GM23338 (cell line): Measurements from ENCODE around the gene AGPAT4. TPM values are rescaled to one million over a fixed set of nuclear protein-coding genes. Genes with fewer than 3 reads are reported as not detected.

Experiments
- ATAC-seq: fragments of 200-7000 bp; cut with Tn5 transposase; 3 replicates; pipeline ENCODE4 v1.9.1; 2020
- DNase-seq: peaks from one replicate; pipeline ENCODE4 v3.0.0-alpha.2; 2015; ENCODE audit warnings: low spot score
- H2AFZ ChIP-seq: fragments of 200-600 bp; sonication (generic); 2 replicates; pipeline ENCODE4 v1.8.0; 2016; ENCODE audit warnings: antibody characterized with exemption, mild to moderate bottlenecking, moderate library complexity
- H3F3A ChIP-seq: fragments of 200-600 bp; sonication (generic); replicated peaks from 2 replicates; pipeline ENCODE4 v1.8.0; 2017; ENCODE audit warnings: antibody characterized with exemption, mixed run types, low read depth
- H3K27ac ChIP-seq: fragments of 200-600 bp; sonication (generic); 2 replicates; pipeline ENCODE4 v1.6.1; 2016; ENCODE audit warnings: low read depth
- H3K27me3 ChIP-seq: fragments of 200-600 bp; sonication (generic); 2 replicates; pipeline ENCODE4 v1.8.0; 2016; ENCODE audit warnings: mild to moderate bottlenecking, mixed run types, moderate library complexity; ENCODE audit not compliant: insufficient read depth
- H3K36me3 ChIP-seq: fragments of 200-600 bp; sonication (generic); 2 replicates; pipeline ENCODE4 v1.8.0; 2016; ENCODE audit warnings: mild to moderate bottlenecking; ENCODE audit not compliant: insufficient read depth
- H3K4me1 ChIP-seq: fragments of 200-600 bp; sonication (generic); 2 replicates; pipeline ENCODE4 v1.8.0; 2016; ENCODE audit warnings: mild to moderate bottlenecking, moderate library complexity; ENCODE audit not compliant: insufficient read depth
- H3K4me2 ChIP-seq: fragments of 200-600 bp; sonication (generic); 2 replicates; pipeline ENCODE4 v1.7.1; 2017; ENCODE audit warnings: mixed run types
- H3K4me3 ChIP-seq: fragments of 200-600 bp; sonication (generic); 2 replicates; pipeline ENCODE4 v1.6.1; 2016; ENCODE audit warnings: mixed run types
- H3K79me2 ChIP-seq: fragments of 200-600 bp; sonication (generic); replicated peaks from 2 replicates; pipeline ENCODE4 v1.8.0; 2017; ENCODE audit warnings: mild to moderate bottlenecking; ENCODE audit not compliant: insufficient read depth
- H3K9me2 ChIP-seq: fragments of 200-600 bp; sonication (generic); 2 replicates; pipeline ENCODE4 v1.8.0; 2017; ENCODE audit not compliant: insufficient read depth
- H4K20me1 ChIP-seq: fragments of 200-600 bp; sonication (generic); replicated peaks from 2 replicates; pipeline ENCODE4 v1.8.0; 2017; ENCODE audit warnings: mild to moderate bottlenecking; ENCODE audit not compliant: insufficient read depth
- H3K27ac Mint-ChIP-seq: 2 replicates; pipeline ENCODE4 v1.8.0; 2020; ENCODE audit warnings: inconsistent platforms, mild to moderate bottlenecking, moderate library complexity, mixed read lengths
- H3K27me3 Mint-ChIP-seq: 3 replicates; pipeline ENCODE4 v1.8.0; 2022; ENCODE audit warnings: low read depth, mild to moderate bottlenecking, moderate library complexity, mixed read lengths, inconsistent platforms; ENCODE audit not compliant: insufficient read depth, poor library complexity
- H3K36me3 Mint-ChIP-seq: 3 replicates; pipeline ENCODE4 v1.8.0; 2021; ENCODE audit warnings: low read depth, mild to moderate bottlenecking, inconsistent platforms, moderate library complexity, mixed read lengths
- H3K4me1 Mint-ChIP-seq: 3 replicates; pipeline ENCODE4 v1.8.0; 2020; ENCODE audit warnings: mild to moderate bottlenecking, inconsistent platforms, mixed read lengths
- H3K4me3 Mint-ChIP-seq: 3 replicates; pipeline ENCODE4 v1.8.0; 2021; ENCODE audit warnings: moderate library complexity, mild to moderate bottlenecking, inconsistent platforms, mixed read lengths
- H3K9me3 Mint-ChIP-seq: 3 replicates; pipeline ENCODE4 v1.8.0; 2020; ENCODE audit warnings: moderate library complexity, mild to moderate bottlenecking, inconsistent platforms, mixed read lengths
- NANOG ChIP-seq: IDR thresholded peaks from 2 replicates; pipeline ENCODE4 v1.6.1; 2016; ENCODE audit warnings: antibody characterized with exemption, borderline replicate concordance
- POLR2AphosphoS5 ChIP-seq: IDR thresholded peaks from 2 replicates; pipeline ENCODE4 v1.6.1; 2016; ENCODE audit warnings: antibody characterized with exemption, low read depth
- STAT1 ChIP-seq: IDR thresholded peaks from one replicate; pipeline ENCODE4 v1.6.1; 2016; ENCODE audit warnings: antibody characterized with exemption; ENCODE audit not compliant: unreplicated experiment
- ZNF114 ChIP-seq: fragments of 250-450 bp; sonication (Bioruptor Pico); IDR thresholded peaks from 2 replicates; pipeline ENCODE4 v1.5.0; 2020; ENCODE audit warnings: mild to moderate bottlenecking, moderate library complexity
- polyA plus RNA-seq: library from polyadenylated mRNA; unstranded; fragments of >200 nt; fragmentation: Nextera tagmentation; extraction: Ambion mirVana; gene quantifications from 2 replicates; pipeline ENCODE4 v1.2.1, GENCODE V29; 2016
- total RNA-seq: library from RNA; depleted of rRNA; stranded (reverse); fragments of >200 nt; shearing (Covaris generic); gene quantifications from 2 replicates; pipeline ENCODE4 v1.2.3, GENCODE V29; 2014
- TF ChIP-seq, protein P1 (sequence below): fragments of 250-450 bp; sonication (Bioruptor Pico); IDR thresholded peaks from 2 replicates; pipeline ENCODE4 v1.5.0; 2020; ENCODE audit warnings: mild to moderate bottlenecking, moderate library complexity
- TF ChIP-seq, protein P2 (sequence below), 2 experiments: fragments of 200-600 bp in 1 of 2; sonication (generic) in 1 of 2; conservative IDR thresholded peaks; 2 replicates each; pipeline versions ENCODE4 v1.5.1 to v1.6.1; 2016 to 2017; ENCODE audit warnings: antibody characterized with exemption in 2 of 2, low read depth in 2 of 2, mild to moderate bottlenecking in 2 of 2, moderate library complexity in 1 of 2

AGPAT4 gene
- total and polyA plus RNA-seq, 2 experiments from 2014 or later: 8.9 to 19.3 TPM

DNA sequence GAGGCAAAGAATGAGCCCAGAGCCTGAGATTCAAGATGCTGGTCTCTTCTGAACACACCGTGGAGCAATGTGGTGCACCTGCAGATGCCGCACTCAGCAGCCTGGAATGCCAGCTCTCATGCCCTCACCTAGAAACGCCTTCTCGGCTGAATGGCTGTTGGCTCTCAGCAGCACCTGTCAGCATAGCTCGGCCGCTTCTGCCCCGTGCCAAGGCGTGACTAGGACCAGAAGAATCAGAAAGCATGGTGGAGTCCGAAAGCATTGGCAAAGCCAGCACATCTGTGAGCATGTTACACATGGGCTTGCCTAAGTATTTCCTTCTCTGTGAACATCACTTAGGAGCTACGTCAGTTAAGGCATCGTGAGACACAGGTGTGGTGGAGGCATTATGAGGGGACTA, 141.5 kb downstream of the AGPAT4 start (continued):
- TF ChIP-seq, protein P1, sequence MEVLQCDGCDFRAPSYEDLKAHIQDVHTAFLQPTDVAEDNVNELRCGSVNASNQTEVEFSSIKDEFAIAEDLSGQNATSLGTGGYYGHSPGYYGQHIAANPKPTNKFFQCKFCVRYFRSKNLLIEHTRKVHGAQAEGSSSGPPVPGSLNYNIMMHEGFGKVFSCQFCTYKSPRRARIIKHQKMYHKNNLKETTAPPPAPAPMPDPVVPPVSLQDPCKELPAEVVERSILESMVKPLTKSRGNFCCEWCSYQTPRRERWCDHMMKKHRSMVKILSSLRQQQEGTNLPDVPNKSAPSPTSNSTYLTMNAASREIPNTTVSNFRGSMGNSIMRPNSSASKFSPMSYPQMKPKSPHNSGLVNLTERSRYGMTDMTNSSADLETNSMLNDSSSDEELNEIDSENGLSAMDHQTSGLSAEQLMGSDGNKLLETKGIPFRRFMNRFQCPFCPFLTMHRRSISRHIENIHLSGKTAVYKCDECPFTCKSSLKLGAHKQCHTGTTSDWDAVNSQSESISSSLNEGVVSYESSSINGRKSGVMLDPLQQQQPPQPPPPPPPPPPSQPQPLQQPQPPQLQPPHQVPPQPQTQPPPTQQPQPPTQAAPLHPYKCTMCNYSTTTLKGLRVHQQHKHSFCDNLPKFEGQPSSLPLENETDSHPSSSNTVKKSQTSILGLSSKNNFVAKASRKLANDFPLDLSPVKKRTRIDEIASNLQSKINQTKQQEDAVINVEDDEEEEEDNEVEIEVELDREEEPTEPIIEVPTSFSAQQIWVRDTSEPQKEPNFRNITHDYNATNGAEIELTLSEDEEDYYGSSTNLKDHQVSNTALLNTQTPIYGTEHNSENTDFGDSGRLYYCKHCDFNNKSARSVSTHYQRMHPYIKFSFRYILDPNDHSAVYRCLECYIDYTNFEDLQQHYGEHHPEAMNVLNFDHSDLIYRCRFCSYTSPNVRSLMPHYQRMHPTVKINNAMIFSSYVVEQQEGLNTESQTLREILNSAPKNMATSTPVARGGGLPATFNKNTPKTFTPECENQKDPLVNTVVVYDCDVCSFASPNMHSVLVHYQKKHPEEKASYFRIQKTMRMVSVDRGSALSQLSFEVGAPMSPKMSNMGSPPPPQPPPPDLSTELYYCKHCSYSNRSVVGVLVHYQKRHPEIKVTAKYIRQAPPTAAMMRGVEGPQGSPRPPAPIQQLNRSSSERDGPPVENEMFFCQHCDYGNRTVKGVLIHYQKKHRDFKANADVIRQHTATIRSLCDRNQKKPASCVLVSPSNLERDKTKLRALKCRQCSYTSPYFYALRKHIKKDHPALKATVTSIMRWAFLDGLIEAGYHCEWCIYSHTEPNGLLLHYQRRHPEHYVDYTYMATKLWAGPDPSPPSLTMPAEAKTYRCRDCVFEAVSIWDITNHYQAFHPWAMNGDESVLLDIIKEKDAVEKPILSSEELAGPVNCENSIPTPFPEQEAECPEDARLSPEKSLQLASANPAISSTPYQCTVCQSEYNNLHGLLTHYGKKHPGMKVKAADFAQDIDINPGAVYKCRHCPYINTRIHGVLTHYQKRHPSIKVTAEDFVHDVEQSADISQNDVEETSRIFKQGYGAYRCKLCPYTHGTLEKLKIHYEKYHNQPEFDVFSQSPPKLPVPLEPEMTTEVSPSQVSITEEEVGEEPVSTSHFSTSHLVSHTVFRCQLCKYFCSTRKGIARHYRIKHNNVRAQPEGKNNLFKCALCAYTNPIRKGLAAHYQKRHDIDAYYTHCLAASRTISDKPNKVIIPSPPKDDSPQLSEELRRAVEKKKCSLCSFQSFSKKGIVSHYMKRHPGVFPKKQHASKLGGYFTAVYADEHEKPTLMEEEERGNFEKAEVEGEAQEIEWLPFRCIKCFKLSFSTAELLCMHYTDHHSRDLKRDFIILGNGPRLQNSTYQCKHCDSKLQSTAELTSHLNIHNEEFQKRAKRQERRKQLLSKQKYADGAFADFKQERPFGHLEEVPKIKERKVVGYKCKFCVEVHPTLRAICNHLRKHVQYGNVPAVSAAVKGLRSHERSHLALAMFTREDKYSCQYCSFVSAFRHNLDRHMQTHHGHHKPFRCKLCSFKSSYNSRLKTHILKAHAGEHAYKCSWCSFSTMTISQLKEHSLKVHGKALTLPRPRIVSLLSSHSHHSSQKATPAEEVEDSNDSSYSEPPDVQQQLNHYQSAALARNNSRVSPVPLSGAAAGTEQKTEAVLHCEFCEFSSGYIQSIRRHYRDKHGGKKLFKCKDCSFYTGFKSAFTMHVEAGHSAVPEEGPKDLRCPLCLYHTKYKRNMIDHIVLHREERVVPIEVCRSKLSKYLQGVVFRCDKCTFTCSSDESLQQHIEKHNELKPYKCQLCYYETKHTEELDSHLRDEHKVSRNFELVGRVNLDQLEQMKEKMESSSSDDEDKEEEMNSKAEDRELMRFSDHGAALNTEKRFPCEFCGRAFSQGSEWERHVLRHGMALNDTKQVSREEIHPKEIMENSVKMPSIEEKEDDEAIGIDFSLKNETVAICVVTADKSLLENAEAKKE: no peak
- TF ChIP-seq NANOG: no peak

DNA sequence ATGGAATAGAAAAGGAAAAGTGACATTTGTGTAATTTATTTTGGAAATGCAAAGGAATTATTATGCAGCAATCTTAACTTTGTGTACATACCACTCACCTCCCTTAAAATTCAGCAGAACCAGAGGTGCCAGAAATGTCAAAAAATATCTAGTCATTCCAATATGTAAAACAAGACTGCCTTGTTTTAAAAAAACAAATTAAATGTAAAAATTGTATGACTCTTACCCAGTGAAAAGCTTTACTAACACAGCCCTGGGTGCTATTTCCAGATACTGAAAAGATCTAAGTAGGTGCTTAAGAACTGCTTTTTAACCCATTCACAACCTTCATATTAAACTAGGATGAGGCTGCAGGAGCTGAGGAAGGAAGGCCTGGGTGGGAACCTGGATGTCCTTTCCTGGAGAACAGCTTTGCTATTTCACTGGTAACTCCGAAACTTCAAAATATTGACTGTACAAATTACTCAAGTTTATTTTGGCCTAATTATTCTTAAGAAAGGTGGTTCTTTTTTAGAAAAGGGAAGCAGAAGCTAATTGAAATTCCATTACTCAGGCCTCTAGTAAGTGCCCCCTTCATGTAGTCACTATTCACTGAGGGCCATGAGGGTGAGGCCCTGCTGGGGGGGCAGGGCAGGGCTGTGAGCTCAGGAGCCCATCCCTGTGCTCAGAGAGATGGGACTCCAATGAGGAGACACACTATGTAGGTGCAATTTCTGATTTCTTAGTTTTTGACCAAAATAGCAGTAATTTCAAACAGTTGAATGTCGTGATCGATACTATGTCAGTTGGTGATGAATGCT, 142.7 kb downstream of the AGPAT4 start:
- H3K79me2 ChIP-seq: no peaks in the 10 kb centered on the region
- H3K27ac ChIP-seq: no peak overlapping the region
- Mint-ChIP-seq H3K36me3 (peaks cover 74% of the 10 kb centered on the region), H3K9me3 (peaks cover 34% of the 10 kb centered on the region), H3K27ac (no peak overlapping the region), H3K27me3 (peaks cover 18% of the 10 kb centered on the region), H3K4me1 (peaks cover 2% of the 10 kb centered on the region; the same call in 1 of the 3 replicates), H3K4me3 (no peak overlapping the region)
- ATAC-seq (no peak), DNase-seq (no peak)
- H3K9me2 ChIP-seq: no peaks in the 10 kb centered on the region
- no peak overlapping the region for H2AFZ ChIP-seq
- H3K4me1 ChIP-seq: no peaks in the 10 kb centered on the region
- no peak overlapping the region for H3K4me2 ChIP-seq
- H3K36me3 ChIP-seq: peaks cover 7% of the 10 kb centered on the region; the same call in 1 of the 2 replicates
- no peaks in the 10 kb centered on the region for H3K27me3 ChIP-seq
- no peak overlapping the region for H3K4me3 ChIP-seq
- no peaks in the 10 kb centered on the region for H3F3A ChIP-seq
- H4K20me1 ChIP-seq: peaks cover 4% of the 10 kb centered on the region; the same call in 1 of the 2 replicates
- no peak for TF ChIP-seq ZNF114 (CRISPR knock-in tag)
- TF ChIP-seq POLR2AphosphoS5: no peak
- TF ChIP-seq NANOG: no peak
- TF ChIP-seq, protein P1: no peak
- TF ChIP-seq STAT1: no peak
- TF ChIP-seq, protein P2, sequence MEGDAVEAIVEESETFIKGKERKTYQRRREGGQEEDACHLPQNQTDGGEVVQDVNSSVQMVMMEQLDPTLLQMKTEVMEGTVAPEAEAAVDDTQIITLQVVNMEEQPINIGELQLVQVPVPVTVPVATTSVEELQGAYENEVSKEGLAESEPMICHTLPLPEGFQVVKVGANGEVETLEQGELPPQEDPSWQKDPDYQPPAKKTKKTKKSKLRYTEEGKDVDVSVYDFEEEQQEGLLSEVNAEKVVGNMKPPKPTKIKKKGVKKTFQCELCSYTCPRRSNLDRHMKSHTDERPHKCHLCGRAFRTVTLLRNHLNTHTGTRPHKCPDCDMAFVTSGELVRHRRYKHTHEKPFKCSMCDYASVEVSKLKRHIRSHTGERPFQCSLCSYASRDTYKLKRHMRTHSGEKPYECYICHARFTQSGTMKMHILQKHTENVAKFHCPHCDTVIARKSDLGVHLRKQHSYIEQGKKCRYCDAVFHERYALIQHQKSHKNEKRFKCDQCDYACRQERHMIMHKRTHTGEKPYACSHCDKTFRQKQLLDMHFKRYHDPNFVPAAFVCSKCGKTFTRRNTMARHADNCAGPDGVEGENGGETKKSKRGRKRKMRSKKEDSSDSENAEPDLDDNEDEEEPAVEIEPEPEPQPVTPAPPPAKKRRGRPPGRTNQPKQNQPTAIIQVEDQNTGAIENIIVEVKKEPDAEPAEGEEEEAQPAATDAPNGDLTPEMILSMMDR (conservative IDR thresholded peaks at IDR 0.05; ENCODE audit: low read depth in 2 of 2): no peak
